ENCODE data around the gene PCDHB16. TPM values are rescaled to one million over a fixed set of nuclear protein-coding genes. Genes with fewer than 3 reads are reported as not detected.

Gene PCDHB16
- total RNA-seq, 2 experiments from 2014 or later, result not detected

GRCh38 chr5:141234109-141234667, 52.0 kb downstream of the PCDHB16 start:
- Mint-ChIP-seq H3K27me3 (peaks cover 16% of the 10 kb centered on the region), H3K9me3 (ENCODE audit: low read depth) (peaks cover 9% of the 10 kb centered on the region)

More at GRCh38 chr5:141234109-141234667, 52.0 kb downstream of the PCDHB16 start:
- Mint-ChIP-seq H3K27ac (no peak overlapping the region), H3K36me3 (peaks cover 3% of the 10 kb centered on the region), H3K4me3 (no peak overlapping the region), H3K4me1 (no peaks in the 10 kb centered on the region)
- ATAC-seq (no peak), DNase-seq (no peak)
- CTCF ChIA-PET, result no interaction called here

Other genes with a start within 250 kb of the PCDHB16 start
- gene PCDHAC2, start 215.9 kb upstream of the PCDHB16 start, total RNA-seq, result not detected
- not detected for gene PCDHB1, start 131.0 kb upstream of the PCDHB16 start, total RNA-seq
- gene PCDHB2, start 87.8 kb upstream of the PCDHB16 start, total RNA-seq, result not detected
- gene PCDHB3, start 81.9 kb upstream of the PCDHB16 start, total RNA-seq, result not detected
- not detected for gene PCDHB4, start 60.6 kb upstream of the PCDHB16 start, total RNA-seq
- not detected for gene PCDHB5, start 47.2 kb upstream of the PCDHB16 start, total RNA-seq
- gene PCDHB6, start 32.3 kb upstream of the PCDHB16 start, total RNA-seq, result not detected
- gene PCDHB7, start 9.7 kb upstream of the PCDHB16 start, total RNA-seq, result not detected
- not detected for gene PCDHB8, start 4.6 kb upstream of the PCDHB16 start, total RNA-seq
- gene PCDHB9, start 4.8 kb downstream of the PCDHB16 start, total RNA-seq, result not detected
- not detected for gene PCDHB10, start 10.0 kb downstream of the PCDHB16 start, total RNA-seq
- not detected for gene PCDHB11, start 17.2 kb downstream of the PCDHB16 start, total RNA-seq
- not detected for gene PCDHB12, start 26.3 kb downstream of the PCDHB16 start, total RNA-seq
- gene PCDHB13, start 31.5 kb downstream of the PCDHB16 start, total RNA-seq, result not detected
- gene PCDHB14, start 41.0 kb downstream of the PCDHB16 start, total RNA-seq, result not detected
- not detected for gene PCDHB15, start 63.0 kb downstream of the PCDHB16 start, total RNA-seq
- 1 to 10 TPM in 1 of 2 experiments, under 1 TPM in 1; 0.56 to 1.1 TPM for gene SLC25A2, start 121.7 kb downstream of the PCDHB16 start, total RNA-seq
- gene TAF7, start 138.4 kb downstream of the PCDHB16 start, total RNA-seq, result 10 to 100 TPM; 57.3 to 64.6 TPM
- gene PCDHGA1, start 148.1 kb downstream of the PCDHB16 start, total RNA-seq, result not detected
- gene PCDHGA2, start 156.4 kb downstream of the PCDHB16 start, total RNA-seq, result not detected
- gene PCDHGA3, start 161.4 kb downstream of the PCDHB16 start, total RNA-seq, result under 1 TPM in 1 of 2 experiments, not detected in 1; 0.15 TPM
- gene PCDHGB1, start 167.7 kb downstream of the PCDHB16 start, total RNA-seq, result not detected
- under 1 TPM in 1 of 2 experiments, not detected in 1; 0.20 TPM for gene PCDHGA4, start 172.6 kb downstream of the PCDHB16 start, total RNA-seq
- gene PCDHGB2, start 177.6 kb downstream of the PCDHB16 start, total RNA-seq, result under 1 TPM; 0.12 to 0.67 TPM
- under 1 TPM; 0.09 to 0.12 TPM for gene PCDHGA5, start 181.8 kb downstream of the PCDHB16 start, total RNA-seq
- gene PCDHGB3, start 187.9 kb downstream of the PCDHB16 start, total RNA-seq, result under 1 TPM; 0.09 to 0.41 TPM
- gene PCDHGA6, start 191.5 kb downstream of the PCDHB16 start, total RNA-seq, result under 1 TPM; 0.16 to 0.20 TPM
- gene PCDHGA7, start 200.4 kb downstream of the PCDHB16 start, total RNA-seq, result under 1 TPM in 1 of 2 experiments, not detected in 1; 0.07 TPM
- under 1 TPM; 0.07 to 0.09 TPM for gene PCDHGB4, start 205.3 kb downstream of the PCDHB16 start, total RNA-seq
- gene PCDHGA8, start 210.2 kb downstream of the PCDHB16 start, total RNA-seq, result not detected
- gene PCDHGB5, start 215.6 kb downstream of the PCDHB16 start, total RNA-seq, result not detected
- not detected for gene PCDHGA9, start 220.4 kb downstream of the PCDHB16 start, total RNA-seq
- gene PCDHGB6, start 225.6 kb downstream of the PCDHB16 start, total RNA-seq, result not detected
- not detected for gene PCDHGA10, start 230.6 kb downstream of the PCDHB16 start, total RNA-seq
- gene PCDHGB7, start 235.3 kb downstream of the PCDHB16 start, total RNA-seq, result not detected
- gene PCDHGA11, start 238.7 kb downstream of the PCDHB16 start, total RNA-seq, result not detected
- gene PCDHGA12, start 248.1 kb downstream of the PCDHB16 start, total RNA-seq, result under 1 TPM in 1 of 2 experiments, not detected in 1; 0.07 TPM